NCI-H524 (cell line): ENCODE data around the gene SIRT4.
"Not testable (repeated sequence)": the region's sequence is repeated elsewhere in the genome, so short reads cannot be mapped to it uniquely, and the experiment has no call there.

Experiments
- DNase-seq, 2 experiments: peaks; one replicate each; lab custom pipeline; 2025; lab: John Stamatoyannopoulos, UW

Gene SIRT4, protein sequence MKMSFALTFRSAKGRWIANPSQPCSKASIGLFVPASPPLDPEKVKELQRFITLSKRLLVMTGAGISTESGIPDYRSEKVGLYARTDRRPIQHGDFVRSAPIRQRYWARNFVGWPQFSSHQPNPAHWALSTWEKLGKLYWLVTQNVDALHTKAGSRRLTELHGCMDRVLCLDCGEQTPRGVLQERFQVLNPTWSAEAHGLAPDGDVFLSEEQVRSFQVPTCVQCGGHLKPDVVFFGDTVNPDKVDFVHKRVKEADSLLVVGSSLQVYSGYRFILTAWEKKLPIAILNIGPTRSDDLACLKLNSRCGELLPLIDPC

DNA sequence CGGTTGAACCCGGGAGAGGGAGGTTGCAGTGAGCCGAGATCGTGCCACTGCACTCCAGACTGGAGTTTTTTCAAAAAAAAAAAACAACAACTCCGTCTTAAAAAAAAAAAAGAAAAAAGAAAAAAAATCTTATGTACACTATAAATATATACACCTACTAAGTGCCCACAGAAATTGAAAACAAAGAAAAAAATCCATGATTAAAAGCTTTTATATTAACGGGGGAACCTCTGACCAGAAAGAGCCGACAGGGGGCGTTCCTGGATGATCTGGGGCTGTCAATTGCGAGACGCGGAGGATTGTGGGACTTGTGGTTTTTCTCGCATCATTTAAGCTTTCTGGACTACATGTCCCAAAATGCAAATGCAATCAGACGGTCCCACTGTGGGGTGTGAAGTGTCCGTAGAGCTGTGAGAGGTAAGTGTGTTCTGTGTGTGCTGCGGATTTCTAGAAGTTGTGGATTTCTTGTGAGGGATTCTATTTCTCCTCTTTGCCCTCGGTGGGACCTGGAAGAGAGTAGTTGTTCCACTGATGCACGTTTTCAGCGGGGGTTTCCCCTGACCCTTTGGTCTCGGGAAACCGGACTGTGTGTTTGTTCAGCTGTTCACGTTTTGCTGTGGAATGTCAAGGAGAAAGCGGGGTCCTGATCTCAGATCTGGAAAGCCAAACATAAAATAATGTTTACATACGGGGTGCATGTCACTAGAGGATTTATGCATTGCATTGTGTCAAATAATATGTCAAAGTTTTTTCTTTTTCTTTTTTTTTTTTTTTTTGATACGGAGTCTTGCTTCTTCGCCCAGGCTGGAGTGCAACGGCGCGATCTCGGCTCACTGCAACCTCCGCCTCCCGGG lies at the start of gene SIRT4:
Gene SIRT4 (plus strand): TSS at position 360 of the 854 bp plus-strand sequence. CDS start 1,241 bp downstream, outside the sequence.
- DNase-seq, result peak; percentile 90 to 91

DNA sequence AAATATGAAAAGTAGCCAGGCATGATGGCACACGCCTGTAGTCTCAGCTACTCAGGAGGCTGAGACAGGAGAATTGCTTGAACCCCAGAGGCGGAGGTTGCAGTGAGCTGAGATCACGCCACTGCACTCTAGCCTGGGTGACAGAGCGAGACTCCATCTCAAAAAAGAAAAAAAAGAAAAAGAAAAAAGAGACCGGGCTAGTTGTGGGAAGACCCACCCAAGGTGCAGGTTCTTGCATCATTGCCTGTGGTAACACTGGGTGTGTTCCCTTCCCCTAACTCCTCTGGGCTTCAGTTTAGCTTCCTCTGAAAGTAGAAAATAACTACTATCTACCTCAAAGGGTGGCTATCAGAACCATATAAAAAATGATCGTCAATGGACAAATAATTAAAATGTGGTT lies 48.8 kb upstream of the SIRT4 start:
- DNase-seq, result not testable (repeated sequence)

DNA sequence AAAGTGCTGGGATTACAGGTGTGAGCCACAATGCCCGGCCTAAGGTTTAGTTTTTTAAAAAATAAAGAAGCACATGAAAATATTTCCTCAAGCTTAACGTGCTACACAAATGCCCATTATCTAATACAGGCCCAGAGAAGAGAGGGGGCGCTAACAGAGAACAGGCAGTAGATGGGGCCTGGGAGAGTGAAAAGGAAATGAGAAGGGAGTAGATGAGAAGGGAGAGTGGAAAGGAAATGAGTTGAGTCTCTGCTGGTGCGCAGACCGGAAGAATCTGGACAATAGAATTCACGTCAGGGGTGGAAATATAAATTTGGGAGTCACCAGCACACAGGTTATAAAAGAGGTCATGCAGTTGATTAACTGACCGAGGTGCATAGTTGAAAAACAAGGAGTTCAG lies 47.3 kb upstream of the SIRT4 start:
- DNase-seq, result no peak

DNA sequence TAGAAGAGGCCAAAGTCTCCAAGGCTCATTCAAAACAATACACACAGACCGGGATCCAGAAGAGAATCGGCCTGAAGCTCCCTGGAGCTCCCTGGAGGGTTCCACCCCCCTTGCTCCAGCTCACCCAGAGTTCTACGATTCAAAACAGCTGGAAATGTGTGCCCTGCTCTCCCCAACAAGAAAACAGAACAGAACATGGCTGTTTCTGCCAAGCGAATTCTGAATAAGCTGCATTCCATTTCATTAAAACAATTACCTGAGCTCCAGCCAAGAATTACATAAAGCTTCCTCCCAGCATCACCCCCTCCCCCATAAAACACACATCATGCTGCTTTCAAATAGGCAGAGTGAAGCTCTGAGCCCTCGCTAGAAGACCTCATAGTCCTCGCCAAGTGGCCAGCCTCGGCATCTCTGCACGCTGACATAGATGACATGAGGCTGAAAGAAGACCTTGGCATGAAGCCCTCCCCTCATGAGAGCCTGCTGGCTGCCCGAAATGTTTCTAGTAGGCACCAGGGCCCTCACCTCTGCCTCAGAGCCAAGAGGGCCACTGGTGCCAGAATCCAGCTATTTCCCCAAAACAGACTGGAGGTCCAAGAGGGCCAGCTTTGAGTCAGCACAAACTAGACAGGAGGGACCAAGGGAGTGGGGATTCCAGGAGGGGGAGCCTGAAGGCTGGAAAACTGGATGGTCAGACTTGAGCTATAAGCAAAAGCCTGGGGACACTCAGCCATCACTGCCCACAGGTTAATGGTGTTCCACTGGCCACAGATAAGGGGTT lies 44.9 kb upstream of the SIRT4 start:
- DNase-seq, result no peak

DNA sequence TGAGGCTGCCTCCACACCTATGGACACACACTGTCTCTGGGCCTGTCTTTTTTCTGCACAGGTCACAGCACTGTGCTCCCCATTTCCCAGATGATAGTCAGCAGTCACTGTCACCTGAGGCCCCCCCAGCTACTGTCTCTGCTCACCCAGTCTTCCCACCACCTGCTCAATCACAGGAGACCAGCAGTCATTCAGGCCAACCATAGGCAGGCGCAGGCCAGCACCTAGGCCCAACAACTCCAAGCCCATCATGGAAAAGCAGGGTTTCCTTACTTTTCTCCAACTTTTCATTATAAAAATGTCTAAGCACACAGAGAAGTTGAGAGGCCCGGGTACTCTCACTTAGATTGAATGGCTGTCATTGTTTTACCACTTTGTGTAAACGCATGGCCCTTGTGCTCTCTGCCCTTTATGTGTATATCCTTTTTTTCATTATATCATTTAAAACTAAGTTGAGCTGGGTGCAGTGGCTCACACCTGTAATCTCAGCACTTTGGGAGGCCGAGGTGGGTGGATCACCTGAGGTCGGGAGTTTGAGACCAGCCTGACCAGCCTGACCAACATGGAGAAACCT lies 43.7 kb upstream of the SIRT4 start:
- no peak for DNase-seq

DNA sequence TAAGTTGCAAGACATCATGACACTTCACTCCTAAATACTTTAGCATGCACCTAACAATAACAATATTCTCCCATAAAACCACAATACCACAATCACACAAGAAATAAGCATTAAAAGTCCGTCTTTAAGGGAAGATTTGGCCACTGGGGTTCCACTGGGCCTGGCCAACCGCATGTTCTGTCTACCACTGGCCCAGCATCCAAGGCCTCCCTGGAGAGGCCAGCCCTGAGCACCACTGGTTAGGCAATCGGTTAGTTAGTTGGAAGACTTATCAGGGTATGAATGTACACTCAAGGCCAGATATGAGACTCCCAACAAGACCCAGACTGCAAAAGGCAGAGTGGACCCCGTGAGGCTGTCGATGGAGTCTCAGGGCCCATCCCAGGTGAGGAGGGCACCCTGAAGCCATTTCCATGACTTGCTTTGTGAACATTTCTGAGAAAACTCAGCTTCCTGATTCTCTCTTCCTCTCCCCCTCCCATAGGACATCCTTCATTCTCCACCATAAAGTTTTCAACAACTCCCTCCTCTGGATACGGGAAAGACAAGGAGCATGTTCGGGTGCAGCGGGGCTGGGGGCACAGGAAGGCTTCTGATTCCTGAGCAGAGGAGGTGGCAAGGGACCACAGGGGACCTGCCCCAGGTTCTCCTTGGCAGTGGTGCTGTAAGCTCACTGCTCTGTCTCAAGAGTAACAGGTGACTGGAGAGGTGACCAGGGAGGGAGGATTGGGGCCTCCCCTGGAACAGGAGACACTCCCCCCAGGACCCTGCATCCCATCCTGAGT lies 42.5 kb upstream of the SIRT4 start:
- DNase-seq, result no peak

DNA sequence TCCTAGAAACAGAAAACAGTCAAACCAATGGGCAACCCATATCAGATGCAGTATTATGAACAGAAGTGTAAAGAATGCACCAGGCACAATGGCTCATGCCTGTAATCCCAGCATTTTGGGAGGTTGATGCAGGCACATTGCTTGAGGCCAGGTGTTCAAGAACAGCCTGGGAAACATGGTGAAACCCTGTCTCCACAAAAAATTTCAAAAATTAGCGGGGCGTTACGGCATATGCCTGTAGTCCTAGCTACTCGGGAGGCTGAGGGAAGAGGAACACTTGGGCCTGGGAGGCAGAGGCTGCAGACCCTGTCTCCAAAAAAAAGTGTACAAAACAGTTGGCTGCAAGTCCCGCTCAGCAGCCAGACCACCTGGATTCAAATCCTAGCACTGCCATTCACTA lies 41.5 kb upstream of the SIRT4 start:
- no peak for DNase-seq

DNA sequence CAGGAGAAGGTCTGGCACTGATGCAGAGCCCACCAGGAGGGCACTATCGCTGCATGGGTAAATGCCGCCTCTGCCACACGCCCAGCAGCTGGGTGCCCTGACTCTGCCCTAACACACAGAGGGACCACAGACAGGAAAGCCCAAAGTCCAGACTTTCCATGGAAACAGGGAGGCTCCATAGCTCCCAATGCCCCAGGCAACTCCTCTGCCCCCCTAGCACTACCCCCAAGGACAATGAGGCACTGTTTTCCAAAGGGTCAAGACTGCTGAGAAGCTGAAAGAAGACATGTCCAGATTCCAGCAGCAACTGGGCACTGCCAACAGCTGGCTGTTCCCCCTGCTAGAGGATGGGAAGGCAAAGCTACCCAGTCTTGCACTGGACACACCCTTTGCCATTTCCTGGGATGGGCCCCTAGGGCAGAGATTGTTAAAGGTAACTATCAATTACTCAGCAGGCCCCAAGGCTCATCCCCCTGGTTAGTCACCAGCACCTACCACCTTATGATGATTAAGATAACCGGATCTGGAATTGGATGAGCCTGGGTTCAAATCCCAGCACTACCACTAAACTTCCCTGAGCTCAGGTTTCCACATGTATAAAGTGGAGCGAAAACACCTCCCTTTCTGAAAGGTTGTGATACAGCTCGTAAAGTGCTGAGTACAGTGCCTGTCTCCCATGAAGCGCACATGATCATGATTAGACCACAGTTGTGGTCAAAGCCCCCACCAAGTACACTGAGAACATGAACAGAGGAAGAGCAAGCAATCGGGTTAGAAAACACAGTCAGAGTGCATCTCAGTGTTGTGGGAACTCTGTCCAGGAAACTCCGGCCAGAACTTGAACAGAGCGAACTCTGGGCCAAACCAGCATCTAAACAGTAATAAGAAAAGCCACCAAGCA lies 39.9 kb upstream of the SIRT4 start:
- no peak for DNase-seq

DNA sequence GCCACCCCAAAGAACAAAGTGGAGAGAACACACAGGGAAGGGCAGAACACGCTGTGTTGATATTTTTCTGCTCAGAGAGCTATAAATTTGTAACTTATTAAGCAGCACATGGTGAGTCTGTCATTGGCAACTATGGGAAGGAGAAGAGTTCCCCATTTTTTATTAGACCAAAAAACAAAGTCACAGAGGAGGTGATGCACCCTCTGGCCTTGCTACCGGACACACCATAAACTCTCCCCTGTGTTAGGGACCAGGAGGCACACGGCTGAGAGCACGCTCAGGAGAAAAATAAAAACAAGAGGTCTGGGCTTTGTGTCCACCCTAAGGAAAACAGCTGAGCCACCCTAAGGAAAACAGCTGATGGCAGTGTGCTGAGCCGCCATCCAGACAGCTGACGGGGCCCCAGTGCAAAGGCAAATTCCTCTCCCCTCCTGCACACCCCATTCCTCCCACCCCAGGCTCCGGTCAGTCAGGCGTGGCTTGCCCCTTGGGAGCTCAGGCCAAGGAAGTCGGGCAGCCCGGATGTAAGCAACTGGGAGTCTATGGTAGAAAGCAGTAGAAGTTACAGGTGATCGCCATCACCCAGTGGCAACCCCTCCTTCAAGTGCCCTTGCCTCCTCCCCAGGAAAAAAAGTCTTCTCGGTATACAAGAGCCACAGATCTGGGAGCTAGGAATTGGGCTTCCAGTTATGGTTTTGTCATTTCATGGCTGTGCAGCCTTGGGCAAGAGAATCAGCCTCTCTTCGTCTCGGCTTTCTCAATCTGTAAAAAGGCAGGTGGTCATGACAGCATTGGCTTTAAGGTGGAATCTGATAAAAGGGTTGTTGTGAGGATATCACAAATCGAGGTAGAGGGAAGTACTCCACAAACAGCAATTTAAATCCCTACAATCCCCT lies 39.0 kb upstream of the SIRT4 start:
- DNase-seq, result no peak

DNA sequence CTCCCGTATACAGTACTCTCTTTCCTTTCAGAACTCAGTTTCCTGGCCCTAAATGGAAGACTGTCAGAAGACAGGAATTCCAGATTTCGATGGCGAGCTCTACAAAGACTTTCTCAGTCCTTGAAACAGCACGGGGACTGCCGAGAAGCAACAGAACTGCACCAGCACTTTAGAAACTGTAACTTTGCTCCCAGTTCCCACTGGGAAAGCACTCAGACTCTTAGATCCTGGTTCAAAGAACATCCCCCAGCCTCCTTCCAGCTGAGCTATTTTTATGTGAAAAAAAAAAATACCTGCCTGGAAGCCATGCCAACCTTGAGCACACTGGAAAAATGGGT lies 38.4 kb upstream of the SIRT4 start:
- DNase-seq, result no peak

DNA sequence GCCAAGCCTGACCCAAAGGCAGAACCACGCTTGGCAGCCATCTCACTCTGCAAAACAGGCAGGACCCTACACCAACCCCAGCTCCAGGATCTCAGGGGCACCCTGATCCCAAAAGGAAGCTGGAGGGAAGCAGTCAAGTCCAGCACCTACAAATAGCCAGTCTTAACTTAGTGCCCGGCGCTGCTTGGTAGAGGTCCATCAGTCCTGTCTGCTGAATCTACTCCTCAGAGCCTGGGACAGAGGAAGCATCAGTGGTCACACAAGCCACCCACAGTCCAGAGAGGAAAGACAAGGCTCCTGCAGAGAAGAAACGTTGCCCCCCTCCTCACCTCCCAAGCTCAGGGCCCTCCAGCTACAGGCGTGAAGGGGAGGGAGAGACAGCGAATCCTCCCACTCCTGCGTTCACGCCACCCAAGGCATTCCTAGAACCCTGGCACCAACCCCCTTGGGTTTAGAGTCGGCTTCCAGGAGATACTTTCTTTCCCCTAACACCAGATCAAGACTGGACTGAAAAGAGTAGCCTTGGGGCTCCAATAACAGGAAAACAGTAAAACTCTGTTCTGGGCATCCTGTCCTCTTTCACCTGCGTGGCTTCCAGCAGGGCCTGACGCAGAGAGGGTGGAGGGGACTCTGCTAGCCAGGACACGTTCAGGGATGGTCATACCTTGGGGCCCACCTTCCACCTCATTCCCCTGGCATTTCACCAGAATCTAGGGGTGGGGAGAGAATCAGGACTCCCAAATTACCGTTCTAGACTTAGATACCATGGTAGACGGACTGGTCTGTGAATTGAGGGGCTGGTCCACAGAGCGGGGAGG lies 37.8 kb upstream of the SIRT4 start:
- no peak for DNase-seq

DNA sequence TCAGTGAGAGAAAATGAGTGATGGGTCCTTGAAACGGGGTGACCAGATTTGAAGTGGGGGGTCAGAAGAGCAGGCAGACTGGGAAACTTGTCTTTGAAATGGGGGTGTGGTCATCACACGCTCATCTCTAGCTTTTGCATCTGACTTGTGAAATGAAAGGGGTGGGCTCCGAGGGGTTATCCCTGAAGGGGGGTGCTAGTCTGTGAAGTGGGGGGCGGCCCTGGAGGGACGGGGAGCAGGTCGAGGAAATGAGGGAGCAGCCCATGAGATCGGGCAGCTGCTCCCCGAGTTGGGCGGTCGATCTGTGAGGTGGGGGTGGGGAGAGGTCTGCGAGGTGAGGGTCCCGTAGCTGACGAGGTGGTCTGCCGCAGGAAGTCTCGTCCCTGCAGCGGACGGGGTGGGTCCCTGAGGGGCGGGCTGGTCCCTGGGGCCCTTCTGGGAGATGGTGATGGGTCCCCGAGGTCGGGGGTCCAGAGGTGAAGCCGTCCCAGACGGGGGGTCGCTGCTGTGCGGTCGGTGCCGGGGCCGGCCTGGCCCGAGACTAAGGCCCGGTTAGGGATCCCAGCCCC lies 37.1 kb upstream of the SIRT4 start:
- DNase-seq, result no peak

DNA sequence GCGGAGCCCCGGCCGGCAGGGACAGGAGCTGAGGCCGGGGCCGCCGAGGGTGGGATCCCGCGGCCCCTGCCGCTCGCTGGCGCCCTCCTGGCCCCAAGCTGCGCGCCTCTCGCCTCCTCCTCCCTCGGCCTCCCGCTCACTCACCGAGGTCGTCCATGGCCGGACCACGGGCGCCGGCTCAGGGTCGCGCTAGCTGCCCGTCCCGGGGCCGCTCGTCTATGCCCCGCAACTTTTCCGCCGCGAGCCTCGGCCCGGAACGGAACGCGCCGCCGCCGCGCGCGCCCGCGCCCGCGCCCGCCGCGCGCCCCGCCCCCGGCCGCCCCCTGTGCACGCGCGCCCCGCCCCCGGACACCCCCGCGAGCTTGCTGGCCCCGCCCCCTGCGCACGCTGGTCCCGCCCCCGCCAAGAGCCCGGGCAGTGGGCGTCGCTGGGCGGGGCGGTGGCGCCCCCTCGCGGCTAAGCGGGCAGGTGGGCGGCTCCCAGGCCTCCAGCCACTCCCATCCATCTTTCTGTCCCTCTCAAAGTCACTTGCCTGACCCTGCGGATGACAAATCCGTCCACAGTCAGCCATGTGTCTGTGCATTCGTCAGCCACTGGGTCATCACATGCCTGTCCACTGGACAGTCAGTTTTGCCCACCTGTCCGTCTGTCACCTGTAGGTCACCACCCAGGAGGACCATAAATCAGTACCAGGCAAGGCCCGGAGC lies 36.5 kb upstream of the SIRT4 start, which contains the start of gene PXN:
Gene PXN (minus strand): TSS at position 258 of the 707 bp plus-strand sequence. CDS start 101 bp downstream, at position 157.
- peak in 1 of 2 experiments; percentile 58 for DNase-seq

DNA sequence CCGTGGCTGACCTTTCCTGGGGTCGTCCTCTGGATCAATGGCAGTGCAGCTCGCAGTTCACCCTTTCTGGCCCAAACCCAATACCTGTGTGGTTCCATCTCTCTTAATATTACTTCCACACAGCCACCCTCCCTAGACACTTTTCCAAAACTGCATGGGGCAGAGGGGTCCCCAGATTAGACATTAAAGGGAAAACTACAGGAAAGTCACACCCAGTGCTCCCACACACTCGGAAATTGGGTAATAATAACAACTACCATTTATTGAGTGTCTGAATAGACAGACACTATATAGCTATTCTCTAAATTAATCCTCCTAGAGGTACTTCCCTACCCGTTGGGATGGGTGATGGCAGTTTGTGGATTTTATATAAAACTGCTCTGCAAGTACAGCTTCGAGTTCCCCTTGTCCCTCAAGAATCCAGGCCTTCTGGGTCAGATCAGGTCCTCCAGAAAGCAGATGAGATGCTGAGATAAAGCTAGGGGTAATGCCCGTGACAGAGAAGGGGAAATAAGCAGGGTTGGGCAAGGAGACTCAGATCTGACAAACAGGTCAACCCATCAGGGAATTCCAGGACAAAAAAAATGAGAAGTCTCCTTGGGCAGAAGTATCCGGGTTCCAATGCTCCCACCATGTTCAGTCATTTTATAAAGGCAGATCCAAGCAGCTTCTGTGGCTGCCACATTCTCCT lies 35.8 kb upstream of the SIRT4 start:
- DNase-seq, result no peak

DNA sequence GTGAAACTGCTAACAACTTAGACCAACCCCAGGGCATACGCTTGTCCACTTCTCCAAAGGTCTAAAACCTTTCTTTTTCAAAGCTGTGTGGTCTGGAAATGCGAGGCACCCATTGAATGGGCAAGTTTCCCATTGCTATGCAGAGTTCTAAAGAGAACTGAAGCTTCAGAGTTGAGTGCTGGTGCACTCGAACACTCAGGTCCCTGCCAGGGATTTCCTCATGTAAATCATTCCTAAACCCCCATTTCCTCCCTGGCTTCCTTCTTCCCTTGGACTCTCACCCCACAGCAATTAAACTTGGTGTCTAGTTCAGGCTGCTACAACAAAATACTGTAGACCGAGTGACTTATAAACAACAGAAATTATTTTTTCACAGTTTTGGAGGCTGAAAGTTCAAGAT lies 34.4 kb upstream of the SIRT4 start:
- no peak for DNase-seq

DNA sequence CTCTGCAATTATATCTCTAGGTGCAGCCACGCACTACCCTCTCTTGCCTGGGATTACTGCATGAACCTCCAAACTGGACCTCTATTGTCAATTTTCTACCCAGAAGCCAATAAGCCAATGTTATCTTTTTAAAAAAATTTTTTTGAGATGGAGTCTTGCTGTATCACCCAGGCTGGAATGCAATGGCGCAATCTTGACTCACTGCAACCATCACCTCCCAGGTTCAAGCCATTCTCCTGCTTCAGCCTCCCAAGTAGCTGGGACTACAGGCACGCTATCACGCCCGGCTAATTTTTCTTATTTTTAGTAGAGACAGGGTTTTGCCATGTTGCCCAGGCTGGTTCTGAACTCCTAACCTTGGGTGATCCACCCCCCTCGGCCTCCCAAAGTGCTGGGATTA lies 25.4 kb upstream of the SIRT4 start:
- no peak for DNase-seq
